Stimulated activated CD4-positive, alpha-beta T cell treated with anti-CD3 and anti-CD28 coated beads, Interleukin-12 subunit alpha, Interleukin-12 subunit beta, amount 100 ng/mL, for 4 hours (primary cell): ENCODE measurements around the gene ADGRL2.

Experiments used
- DNase-seq: peaks from one replicate; pipeline ENCODE4 v3.0.0-alpha.2; 2020

ADGRL2 gene

DNA sequence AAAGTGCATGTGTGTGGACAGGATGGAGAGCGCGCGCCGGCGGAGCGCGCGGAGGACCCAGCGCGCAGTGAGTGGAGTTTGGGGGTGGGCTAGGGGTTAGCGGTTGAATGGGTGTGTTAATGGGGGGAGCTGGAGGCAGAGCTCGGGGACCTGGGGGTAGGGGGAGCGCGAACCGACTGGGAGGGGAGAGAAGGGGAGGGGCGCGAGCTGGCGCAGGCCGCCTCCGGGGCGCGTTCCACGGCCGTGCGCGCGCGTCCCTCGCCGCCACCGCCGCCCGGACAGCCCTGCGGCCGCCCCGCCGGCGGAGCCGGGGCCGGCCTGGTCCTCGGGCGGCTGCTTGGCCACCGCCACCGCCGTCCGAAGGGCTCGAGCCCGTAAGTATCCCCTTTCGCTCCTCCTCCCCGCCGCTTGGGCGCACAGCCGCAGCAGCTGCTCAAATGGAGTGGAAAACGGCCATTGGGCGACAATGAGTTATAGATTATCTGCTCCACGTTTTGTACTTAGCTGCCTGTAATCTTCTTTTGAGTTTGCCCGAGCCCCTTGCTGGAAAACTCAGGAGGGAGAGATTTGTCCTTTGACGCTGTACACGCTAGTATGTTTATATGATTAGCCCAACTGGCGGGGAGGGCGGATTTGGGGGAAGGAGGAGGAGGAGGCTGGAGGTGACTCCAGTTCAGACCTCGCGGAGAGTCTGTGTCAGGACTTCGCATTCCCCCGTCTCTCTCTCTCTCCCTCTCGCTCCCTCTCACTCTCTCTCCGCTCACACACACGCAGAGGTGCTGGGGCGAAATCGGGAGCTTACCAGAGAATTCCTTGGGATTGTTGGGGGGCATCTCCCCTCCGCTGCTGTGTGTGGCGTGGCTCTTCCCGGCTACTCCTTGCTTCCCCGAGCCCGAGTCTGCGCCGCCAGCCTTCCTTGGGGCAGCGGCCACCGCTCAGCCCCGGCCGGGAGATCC, at the start of gene ADGRL2:
ADGRL2 (plus strand) TSS at position 240 of the 956 bp plus-strand sequence. CDS start 36,051 bp downstream, outside the sequence.
- no peak for DNase-seq

DNA sequence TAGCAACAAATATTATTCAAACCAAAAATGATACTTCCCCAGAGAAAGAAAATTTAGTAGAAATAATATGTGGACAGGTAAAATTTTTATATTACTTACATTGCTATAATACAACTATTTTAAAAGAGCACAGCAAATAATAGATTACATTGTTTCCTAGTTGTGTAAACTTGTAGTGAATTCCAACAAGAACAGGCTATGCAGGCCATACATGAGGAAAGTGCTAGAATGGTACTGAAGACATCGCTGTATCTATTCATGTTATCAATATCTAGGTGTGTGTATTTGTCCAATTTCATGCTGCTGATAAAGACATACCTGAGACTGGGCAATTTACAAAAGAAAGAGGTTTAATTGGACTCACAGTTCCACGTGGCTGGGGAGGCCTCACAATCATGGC, 47.9 kb upstream of the ADGRL2 start:
- no peak for DNase-seq

DNA sequence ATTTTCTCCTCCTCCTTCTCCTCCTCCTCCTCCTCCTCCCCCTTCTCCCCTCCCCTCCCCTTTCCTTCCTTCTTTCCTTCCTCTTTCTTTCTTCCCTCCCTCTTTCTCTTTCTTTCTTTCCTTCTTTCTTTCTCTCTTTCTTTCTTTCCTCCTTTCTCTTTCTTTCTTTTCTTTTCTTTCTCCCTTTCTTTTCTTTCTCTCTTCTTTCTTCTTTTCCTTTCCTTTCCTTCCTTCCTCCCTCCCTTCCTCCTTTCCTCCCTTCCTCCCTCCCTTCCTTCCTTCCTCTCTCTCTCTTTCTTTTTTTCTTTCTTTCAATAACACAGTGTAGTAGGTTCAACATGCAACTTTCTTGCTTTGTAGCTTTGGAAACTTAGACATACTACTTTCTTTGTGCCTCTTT, 46.3 kb upstream of the ADGRL2 start:
- no peak for DNase-seq

DNA sequence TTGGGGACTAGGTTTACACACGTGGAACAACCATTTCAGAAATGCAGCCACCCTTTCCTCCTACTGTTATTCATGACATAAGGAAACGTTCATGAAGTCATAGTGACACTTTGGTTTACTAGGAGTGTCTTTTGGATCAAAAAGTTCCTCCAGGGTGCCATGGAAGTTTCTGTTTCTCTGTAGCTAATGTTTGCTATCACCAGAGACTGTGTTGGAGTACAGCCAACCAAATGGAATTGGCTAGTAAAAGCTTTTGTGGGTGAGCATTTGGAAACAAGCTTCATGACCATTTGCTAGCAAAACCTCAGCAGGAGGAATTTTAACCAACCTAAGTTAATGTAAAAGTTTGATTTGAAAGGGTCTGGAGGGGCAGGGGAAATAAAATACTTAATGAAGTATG, 43.9 kb upstream of the ADGRL2 start:
- no peak for DNase-seq

DNA sequence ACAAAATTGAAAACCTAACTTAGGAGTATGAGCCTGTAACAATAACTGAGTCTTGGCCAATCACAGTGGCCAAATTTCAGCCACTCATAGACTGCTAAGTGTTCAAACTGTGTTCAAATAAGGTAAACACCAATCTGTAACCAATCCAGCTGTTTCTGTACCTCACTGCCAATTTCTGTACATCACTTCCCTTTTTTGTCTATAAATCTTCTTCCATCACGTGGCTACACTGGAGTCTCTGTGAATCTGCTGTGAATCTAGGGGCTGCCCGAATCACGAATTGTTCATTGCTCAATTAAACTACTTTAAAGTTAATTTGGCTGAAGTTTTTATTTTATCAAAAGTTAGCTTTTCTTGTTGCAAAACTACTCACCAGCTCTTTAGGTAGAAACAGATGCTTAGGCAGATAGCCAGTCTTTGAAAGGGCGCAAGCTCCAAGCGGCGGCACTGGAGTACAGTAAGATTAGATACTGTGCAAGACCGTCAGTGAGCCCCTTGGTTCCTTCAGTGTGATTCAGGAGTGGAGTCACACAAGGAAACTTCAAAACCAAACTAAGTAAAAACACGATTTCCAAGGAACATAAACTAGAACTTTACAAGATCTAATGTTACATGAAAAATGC, 43.2 kb upstream of the ADGRL2 start:
- no peak for DNase-seq

DNA sequence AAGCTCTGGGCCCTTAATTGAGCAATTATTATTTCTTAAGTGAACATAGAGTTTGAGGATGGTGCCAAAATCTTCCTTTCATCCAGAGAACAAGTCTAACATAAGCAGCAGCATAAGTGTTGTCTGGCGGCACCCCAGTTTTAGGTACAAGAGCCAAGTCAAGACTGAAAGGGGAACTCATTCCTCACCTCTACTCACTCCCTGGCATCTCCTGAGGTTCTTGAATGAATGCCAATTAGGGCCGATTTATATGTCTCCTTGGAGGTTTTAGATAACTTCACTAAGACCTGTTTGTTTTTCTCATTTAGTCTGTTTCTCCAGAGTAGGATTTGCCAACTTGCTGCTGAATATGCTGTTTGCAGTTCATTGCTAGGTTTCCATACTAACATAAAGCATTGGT, 42.6 kb upstream of the ADGRL2 start:
- no peak for DNase-seq

DNA sequence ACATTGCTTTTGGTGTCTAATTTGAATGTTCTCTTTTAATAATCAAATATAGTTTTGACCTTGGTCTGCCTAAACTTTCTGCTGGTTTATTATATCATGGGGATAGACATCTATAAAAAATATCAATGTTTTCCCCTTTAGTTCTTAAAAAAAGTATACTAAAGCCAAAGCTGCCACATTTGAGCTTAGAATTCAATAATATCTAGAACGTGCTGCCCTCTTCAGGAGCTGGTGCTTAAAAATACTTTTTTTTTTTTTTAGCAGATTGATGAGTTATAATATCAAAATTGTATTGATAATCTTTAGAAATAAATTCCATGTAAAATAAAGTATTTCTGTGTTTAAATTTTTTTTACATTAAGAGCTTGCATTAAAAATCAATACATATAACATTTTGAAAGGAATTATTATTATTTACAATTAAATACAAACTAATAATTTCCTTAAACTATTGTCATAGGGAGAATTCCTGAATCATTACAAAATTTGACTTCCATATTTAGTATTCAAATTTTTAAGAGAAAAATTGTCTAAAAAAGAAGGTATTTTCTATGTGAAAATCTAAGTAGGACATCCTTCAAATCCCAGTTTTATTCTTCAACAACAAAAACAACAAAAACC, 40.1 kb upstream of the ADGRL2 start:
- DNase-seq, result no peak

DNA sequence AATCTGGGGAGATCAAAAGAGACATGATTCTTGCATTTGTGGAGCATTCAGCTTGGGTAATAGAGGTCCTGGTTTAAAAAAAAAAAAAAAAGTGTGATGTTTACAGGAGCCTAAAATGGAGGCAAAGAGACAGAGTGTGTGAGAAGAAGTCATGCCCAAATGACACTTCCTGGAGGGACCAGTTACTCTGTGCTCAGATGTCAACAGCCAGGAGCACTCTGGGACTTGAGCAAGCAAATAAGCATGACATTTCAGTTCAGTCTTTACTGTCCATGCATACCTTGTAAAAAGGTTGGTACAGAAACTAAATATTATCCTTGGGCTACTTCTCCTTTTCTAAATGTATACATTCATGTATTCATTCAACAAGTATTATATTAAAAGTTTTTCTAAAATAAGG, 25.2 kb upstream of the ADGRL2 start:
- DNase-seq, result no peak

DNA sequence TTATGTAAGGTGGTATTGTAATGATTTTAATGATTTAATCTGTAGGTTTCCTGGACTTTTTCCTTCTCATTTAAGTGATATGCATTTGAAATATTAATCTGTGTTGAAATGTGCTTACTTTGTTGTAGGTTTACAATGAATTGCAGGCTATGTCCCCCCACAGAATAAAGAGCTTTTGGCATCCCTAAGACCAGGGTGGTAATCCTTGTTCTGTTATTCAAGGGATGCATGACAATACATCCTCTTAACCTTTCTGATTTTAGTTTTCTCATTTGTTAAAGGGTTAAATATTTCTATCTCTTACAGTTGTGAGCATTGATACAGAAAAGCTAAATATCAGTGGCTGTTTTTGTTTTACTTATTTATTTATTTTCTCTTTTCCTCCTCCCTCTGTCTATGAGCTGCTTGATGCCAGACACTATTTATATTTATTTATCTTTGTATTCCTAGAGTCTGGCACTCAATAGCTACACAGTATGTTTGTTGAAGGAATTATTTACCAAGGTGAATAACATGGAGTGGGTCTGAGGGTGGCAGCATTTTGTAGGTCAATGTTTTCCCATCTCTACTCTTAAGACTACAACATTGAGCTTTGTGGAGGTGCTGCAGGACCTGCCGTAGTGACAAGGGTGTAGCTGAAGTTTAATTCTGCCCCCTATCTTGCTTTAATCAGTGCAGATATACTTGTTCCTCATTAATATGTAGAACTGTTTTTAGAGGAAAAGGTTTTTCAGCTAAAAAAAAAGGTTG, 19.9 kb upstream of the ADGRL2 start:
- no peak for DNase-seq

DNA sequence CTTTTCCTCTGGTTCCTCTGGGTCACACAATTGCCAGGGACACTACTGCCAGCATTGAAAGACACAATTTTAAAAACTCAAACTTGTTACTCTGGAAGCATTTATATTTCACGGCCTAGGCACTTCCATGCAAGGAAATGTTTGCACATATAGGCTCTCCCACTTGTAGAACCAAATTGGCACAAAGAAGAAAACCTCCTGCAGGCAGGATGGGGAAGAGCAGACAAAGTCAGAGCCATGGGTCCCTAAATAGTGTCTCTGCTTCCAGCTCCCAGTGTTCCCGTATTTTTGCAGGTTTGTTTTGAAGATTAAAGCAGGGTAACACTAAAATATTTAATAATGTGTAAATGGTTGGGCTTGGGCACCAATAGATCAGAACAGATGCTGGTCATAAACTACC, 19.0 kb upstream of the ADGRL2 start:
- DNase-seq, result no peak

DNA sequence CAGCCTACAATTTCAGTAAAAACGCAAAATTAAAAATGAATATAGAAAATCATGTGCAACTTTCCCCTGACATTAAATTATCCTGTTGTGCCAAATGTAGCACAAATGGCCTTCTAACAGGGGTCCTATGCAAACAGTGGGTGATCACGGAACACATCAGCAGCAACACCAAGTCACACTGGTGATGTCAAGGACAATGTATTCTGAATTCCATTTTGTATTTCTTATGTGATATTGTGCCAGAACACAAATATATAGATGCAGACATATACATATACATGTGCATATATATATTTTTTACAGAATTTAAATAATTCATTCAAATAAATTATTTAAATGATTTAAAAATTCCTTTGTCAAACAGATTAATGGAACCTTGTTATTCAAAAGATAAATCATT, 8.6 kb upstream of the ADGRL2 start:
- DNase-seq, result no peak

DNA sequence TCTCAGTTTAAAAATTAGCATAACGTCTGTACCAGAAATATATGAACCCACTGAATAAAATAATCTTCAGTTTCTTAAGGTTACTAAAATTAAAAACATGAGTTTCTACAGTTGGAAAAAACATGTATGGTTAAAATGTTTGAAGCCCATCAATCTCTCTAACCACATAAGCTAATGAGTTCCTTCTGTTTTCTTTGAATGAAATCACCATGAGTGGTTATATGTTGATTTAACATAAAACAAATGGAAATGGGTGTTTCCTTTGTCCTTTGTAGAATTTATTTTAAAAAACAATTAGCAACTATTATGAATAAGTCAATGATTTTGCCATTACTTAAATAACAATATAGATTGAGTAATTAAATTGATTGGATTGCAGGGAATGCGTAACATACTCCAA, 3.0 kb upstream of the ADGRL2 start:
- DNase-seq, result no peak

DNA sequence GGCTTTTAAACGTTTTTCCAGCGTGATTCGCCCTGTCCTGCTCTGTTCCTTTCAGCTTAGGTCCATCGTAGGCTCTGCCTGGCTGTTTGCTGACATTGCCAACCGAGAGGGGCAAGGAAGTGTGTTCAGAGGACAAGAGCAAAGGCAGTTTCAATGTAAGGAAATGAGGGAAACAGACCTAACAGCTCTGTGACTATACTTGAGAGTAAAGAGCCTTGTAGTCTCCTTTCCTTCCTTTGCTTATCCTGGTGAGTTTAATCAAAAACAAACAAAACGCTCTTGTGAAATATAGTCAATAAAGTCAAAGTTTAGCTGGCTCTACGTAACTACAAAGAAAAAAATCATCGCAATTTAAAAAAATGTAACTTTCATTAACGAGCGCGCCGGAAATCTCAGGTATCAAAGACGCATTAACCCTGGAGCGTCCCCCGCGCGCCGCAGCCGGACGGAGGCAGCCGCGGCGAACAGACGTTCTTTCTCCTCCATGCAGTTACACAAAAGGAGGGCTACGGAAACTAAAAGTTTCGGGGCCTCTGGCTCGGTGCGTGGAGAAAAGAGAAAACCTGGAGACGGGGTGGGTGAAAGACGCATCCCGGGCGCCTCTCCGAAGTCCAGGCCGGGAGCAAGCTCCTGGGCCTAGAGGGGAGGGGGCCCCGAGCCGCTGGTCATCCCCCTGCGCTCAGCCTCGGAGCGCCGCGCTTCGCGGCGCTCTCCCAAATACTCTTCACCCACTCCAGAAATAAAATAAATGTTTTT, 617 bp upstream of the ADGRL2 start:
- DNase-seq, result no peak

DNA sequence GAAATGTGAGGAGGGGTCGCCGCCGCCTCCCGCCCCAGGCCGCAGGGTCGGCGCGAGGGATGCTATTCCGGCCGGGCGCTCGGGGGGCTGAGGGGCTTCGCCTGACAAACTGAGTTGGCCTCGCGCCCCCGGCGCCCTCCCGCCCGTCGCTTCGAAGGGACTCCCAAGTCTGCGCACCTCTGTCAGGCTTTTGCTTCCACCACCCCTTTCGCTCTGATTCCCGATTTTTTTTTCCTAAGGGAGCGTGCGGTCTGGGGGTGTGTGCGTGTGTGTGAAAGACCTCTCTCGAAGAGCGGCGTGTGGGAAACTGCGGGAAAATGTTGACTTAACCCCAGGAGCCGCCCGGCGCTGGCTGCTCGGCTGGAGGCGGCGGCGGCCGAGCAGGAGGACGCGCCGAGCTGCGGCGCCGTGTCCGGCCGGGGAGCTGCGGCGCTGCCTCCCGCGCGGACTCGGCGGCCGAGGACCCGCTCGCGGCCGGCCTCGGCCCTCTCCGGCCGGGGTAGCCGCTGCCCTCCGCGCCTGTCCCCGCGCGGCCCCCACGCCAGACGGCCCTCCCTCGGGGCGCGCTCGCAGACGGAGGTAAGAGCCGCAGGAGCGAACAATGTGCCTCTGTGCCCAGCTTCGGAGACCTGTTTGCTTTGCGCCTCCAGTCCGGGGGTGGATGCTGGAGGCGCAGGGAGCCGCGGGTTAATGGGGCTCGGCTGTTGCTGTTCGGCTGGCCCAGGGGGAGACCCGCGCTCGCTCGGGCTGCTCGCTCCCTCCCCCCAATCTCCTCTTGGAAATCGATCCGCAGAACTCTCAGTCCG, 1.1 kb downstream of the ADGRL2 start:
- no peak for DNase-seq

DNA sequence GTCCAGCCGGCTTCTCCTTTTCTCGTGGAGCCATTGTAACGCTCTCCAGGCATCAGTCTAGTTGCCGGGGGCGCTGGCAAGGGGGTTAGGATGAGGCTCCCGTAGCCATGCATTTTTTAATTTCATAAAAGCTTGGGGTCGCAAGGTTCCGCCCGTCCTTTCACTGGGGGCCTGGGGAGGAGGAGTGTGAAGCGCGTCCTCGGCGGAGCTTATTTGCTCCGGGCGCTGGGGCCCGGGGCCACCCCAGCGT, 1.6 kb downstream of the ADGRL2 start:
- no peak for DNase-seq

DNA sequence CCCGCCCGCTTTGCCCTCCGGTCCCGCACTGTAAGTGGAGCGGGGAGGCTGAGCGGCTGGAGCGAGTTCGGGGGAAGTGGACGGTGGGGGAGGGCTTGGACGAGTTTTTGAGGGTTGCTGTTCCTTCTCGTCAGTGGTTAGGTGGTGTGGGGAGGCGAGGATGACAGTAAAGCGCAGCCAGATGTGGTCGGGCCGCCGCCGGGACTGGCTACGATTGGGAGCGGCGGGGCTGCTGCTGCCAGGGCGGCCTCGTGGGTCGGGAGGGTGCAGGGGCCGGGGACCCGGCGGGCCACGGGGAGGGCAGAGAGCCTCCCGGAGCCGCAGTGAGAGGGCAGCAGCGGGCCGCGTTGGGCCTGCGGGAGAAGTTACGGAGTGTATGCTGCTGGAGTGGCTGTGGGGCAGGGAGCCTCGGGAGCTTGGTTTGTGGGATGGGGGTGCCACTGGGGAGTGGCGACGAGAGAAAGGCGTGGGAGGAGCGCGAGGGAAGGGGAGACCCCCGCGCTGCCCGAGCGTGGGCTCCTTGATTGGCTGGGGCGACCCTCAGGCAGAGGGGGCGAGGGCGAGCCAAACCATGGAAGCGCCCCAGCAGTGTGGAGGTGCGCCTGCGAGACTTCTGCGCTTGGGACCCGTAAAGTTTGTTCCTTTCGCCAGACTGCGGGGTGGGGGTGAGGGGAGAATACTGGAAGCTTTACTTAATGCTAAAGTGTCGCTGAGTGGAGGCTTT, 2.1 kb downstream of the ADGRL2 start:
- DNase-seq, result no peak

DNA sequence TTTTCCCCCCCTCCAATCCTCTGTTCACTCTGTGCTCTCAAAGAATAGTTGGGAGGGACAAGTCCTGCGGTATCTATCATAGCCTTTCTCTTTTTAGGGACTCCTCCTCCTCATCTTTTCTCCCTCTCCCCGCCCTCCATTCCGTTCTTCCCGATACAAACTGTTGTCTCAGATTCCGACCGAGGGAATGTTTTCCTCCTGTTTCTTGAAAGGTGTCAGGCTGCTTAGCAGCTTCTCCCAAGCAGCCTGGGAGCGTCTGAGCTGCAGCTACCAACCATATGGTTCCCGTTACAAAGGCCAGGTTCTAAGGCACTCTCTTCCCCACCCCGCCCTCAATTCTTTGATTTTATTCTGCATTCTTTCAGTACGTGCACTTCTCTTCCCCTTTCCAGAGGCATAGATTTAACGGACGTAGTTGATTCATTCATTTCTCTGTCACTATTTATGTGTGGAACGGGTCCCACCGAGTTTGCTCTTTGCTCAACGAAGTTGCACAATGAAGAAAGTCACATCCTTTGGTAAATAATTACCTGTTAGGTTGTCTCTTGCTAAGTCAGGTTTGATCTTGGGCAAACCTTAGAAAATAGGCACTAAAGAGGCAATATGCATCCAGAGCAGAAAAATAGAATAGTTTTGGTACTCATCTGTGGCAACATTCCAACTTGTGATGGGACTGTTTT, 2.8 kb downstream of the ADGRL2 start:
- DNase-seq, result no peak

DNA sequence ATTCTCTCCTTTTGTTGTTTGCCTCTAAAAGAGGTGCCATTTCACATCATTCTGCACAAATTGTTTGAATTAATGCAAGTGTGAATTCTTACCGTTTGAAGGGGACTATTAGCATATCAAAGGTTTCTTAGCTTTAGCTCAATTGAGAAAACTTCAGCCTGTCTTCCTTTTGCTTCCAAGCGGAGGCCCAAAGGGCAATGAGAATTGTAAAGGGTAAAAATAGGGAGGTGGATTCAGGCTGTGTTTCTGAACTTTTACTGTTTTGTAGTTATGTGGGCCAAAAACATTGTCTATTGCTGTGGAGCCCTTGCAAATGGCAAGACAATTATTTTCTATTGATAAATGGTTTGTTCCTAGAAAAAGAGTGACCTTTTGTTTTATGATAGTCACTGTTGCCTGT, 3.6 kb downstream of the ADGRL2 start:
- DNase-seq, result no peak

DNA sequence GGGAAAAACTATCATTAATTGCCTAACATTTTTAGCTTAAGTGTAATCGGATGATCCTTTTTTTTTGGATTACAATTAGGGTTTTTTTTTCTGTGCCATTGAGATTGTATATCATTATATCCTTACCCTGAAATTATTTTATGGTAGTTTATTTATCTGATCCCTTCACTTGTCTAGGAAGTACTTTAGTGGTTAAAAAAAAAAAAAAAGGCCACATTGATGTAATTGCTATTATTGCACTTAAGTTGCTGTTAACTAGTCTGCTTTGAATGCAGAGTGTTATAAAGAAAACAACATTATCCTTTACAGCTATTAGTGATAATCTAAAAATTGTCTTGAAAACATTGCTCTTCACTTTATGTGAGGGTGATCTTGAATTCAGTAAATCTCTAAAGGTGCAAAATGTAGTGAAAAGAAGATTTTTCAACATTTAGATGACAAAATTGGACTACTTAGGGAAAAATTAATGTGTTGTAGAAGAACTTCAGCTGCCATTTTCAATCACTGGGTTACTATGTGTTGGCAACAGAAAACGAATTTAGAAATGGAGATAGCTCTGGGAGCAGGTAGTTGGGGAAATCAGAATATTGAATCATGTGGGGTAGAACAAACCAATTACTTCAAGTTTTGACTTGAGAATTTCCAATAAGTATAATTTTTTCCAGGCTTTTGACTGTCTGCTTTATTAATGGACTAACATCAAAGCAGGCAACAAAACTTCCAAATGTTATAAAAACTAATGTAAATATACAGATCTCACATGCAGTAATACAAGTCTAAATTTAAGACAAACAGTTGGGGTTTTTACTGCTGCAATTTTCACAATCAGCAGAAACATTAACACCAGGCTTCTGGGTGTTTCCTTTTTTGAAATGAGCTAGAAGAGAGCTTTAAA, 5.0 kb downstream of the ADGRL2 start:
- no peak for DNase-seq

DNA sequence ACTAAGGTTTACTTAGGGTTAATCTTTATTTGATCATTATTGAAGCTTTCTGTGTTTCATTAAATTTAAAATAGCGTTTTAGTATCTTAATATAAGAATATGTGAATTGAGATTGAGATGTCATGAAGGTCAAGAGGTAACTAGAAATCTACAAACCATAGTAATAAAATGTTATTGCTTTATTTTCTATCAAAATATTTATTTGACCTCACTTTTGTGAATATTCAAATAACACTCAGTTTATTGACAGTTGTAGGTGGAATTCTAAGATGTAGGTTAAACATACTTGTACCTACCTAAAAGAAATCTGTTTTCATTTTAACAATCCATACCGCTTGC, 5.7 kb downstream of the ADGRL2 start:
- no peak for DNase-seq
